ENCODE measurements around the gene CEP83. TPM values are rescaled to one million over a fixed set of nuclear protein-coding genes. Genes with fewer than 3 reads are reported as not detected.

CEP83 gene
- total RNA-seq, 4 donors from 2014 or later = 6.7 to 21.2 (median 8.3) TPM

GRCh38 chr12:94277426-94278000, 182.2 kb downstream of the CEP83 start:
- H3K9me3 ChIP-seq = no peaks in the 10 kb centered on the region
- 93% methylated on average over 9 of the region's 9 CpGs for WGBS
- H3K4me1 ChIP-seq = no peaks in the 10 kb centered on the region
- H3K4me3 ChIP-seq = no peak overlapping the region
- no peak for TF ChIP-seq CTCF (IDR thresholded peaks at IDR 0.05)
- no peak for TF ChIP-seq POLR2A (IDR thresholded peaks at IDR 0.05; ENCODE audit: low read depth)
- no peak for DNase-seq (ENCODE audit: extremely low spot score)
- no peaks in the 10 kb centered on the region for H3K27me3 ChIP-seq
- intact Hi-C loops (cut with DNase I) = no loop called here
- H3K36me3 ChIP-seq = peaks cover 0 to 7% (median 0%) of the 10 kb centered on the region in 4 donors
- no peak overlapping the region for H3K27ac ChIP-seq (replicated peaks in 1 of 4)

GRCh38 chr12:94276725-94277124, 182.9 kb downstream of the CEP83 start:
- H3K36me3 ChIP-seq = peaks cover 0 to 7% (median 0%) of the 10 kb centered on the region in 4 donors
- WGBS = 79% methylated on average over 6 of the region's 6 CpGs
- H3K4me3 ChIP-seq = no peak overlapping the region
- intact Hi-C loops (cut with DNase I) = no loop called here
- H3K27me3 ChIP-seq = no peaks in the 10 kb centered on the region
- H3K4me1 ChIP-seq = no peaks in the 10 kb centered on the region
- H3K9me3 ChIP-seq = no peaks in the 10 kb centered on the region
- TF ChIP-seq POLR2A (IDR thresholded peaks at IDR 0.05; ENCODE audit: low read depth) (no peak), CTCF (IDR thresholded peaks at IDR 0.05) (no peak), POLR2AphosphoS5 (IDR thresholded peaks at IDR 0.05) (no peak), EP300 (IDR thresholded peaks at IDR 0.05) (no peak)
- H3K27ac ChIP-seq (replicated peaks in 1 of 4) = no peak overlapping the region
- DNase-seq (ENCODE audit: extremely low spot score) = no peak

DNA sequence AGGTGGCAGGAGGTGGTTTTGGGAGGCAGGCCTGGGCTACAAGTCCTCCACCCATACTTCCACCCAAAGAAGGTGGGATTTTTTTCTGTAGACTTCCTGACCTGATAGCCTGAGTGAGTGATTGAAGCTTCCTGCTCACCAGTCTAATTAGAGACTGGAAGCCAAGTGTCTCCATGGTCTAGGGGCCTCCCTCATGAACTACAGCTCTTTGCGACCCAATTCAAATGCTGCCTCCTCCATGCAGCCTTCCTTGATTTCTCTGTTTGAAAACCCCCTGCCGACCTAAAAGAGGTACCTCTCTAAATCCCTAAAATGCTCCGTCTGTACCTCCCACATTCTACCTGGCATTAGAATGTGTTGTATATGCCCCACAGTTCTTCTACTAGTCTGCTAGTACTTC, 186.4 kb downstream of the CEP83 start:
- DNase-seq (ENCODE audit: extremely low spot score) = no peak
- Histone ChIP-seq H3K27me3 (no peaks in the 10 kb centered on the region), H3K36me3 (no peaks in the 10 kb centered on the region), H3K9me3 (no peaks in the 10 kb centered on the region), H3K4me1 (peaks cover 0 to 2% (median under 1%) of the 10 kb centered on the region in 4 donors), H3K27ac (replicated peaks in 1 of 4) (no peak overlapping the region), H3K4me3 (no peak overlapping the region)
- no peak for TF ChIP-seq EP300 (IDR thresholded peaks at IDR 0.05)
- no peak for TF ChIP-seq CTCF (IDR thresholded peaks at IDR 0.05)
- TF ChIP-seq POLR2A (IDR thresholded peaks at IDR 0.05; ENCODE audit: low read depth) = no peak
- TF ChIP-seq POLR2AphosphoS5 (IDR thresholded peaks at IDR 0.05) = no peak
- intact Hi-C loops (cut with DNase I) = no loop called here
- 98% methylated on average over 3 of the region's 3 CpGs for WGBS

GRCh38 chr12:94272280-94272679, 187.4 kb downstream of the CEP83 start:
- WGBS = 92% methylated on average over 2 of the region's 5 CpGs
- no peak for TF ChIP-seq EP300 (IDR thresholded peaks at IDR 0.05)
- no peak for TF ChIP-seq POLR2A (IDR thresholded peaks at IDR 0.05; ENCODE audit: low read depth)
- TF ChIP-seq POLR2AphosphoS5 (IDR thresholded peaks at IDR 0.05) = no peak
- TF ChIP-seq CTCF (IDR thresholded peaks at IDR 0.05) = no peak
- H3K4me3 ChIP-seq = no peak overlapping the region
- H3K4me1 ChIP-seq = peaks cover 0 to 12% (median 10%) of the 10 kb centered on the region in 4 donors
- DNase-seq (ENCODE audit: extremely low spot score) = no peak
- no peaks in the 10 kb centered on the region for H3K36me3 ChIP-seq
- H3K9me3 ChIP-seq = no peaks in the 10 kb centered on the region
- H3K27me3 ChIP-seq = no peaks in the 10 kb centered on the region
- H3K27ac ChIP-seq (replicated peaks in 1 of 4) = no peak overlapping the region
- intact Hi-C loops (cut with DNase I) = no loop called here

DNA sequence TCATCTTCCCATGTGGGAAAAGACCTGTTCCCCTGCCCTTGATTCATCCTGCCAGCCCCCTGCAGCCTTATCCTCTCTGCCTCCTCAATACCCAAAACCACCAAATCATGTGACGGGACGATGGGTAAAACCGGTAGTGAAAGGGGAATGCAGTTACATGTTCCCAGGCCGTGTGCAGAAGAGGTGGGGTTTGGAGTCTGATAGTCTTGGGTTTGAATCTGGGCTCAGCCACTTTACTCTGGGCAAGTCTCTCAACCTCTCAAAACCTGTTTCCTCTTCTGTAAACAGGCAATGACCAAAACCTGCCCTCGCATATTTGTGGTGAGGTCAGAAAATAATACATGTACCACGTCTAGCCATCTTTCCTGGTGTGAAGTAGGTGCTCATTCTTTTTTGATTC, 188.3 kb downstream of the CEP83 start:
- TF ChIP-seq POLR2A (IDR thresholded peaks at IDR 0.05; ENCODE audit: low read depth) (no peak), POLR2AphosphoS5 (IDR thresholded peaks at IDR 0.05) (no peak), EP300 (IDR thresholded peaks at IDR 0.05) (no peak), CTCF (IDR thresholded peaks at IDR 0.05) (no peak)
- Histone ChIP-seq H3K36me3 (no peaks in the 10 kb centered on the region), H3K27ac (replicated peaks in 1 of 4) (no peak overlapping the region), H3K4me3 (no peak overlapping the region), H3K27me3 (no peaks in the 10 kb centered on the region), H3K4me1 (peaks cover 0 to 21% (median 18%) of the 10 kb centered on the region in 4 donors), H3K9me3 (no peaks in the 10 kb centered on the region)
- intact Hi-C loops (cut with DNase I) = no loop called here
- WGBS = 81% methylated on average over 6 of the region's 6 CpGs
- no peak for DNase-seq (ENCODE audit: extremely low spot score)
